ENCODE measurements around the gene LCP2. TPM values are rescaled to one million over a fixed set of nuclear protein-coding genes. Genes with fewer than 3 reads are reported as not detected.
A peak's percentile ranks its signal among the peaks of the same experiment; 100 is the strongest.

Gene LCP2
- total RNA-seq (100 to 1,000 TPM in 1 of 2 donors, 10 to 100 TPM in 1; 37.3 to 110 TPM), polyA plus RNA-seq (ENCODE audit: insufficient read length in 6 of 6) (10 to 100 TPM in 1 of 6 donors, 1 to 10 TPM in 5; 7.0 to 10.5 (median 9.2) TPM)
- long read RNA-seq, donor 1, partial matches to known transcripts: 0 of 2 reads
- long read RNA-seq, donor 1, other reads (novel, unspliced or antisense): 0 of 2 reads
- long read RNA-seq, donor 2, partial matches to known transcripts: 0 of 2 reads
- long read RNA-seq, donor 2, other reads (novel, unspliced or antisense): 0 of 2 reads
- long read RNA-seq, donor 3, partial matches to known transcripts: 0 of 2 reads
- long read RNA-seq, donor 3, other reads (novel, unspliced or antisense): 0 of 2 reads
- long read RNA-seq, donor 4, partial matches to known transcripts: 2 of 3 reads
- long read RNA-seq, donor 4, other reads (novel, unspliced or antisense): 1 of 3 reads
- long read RNA-seq, donor 5, partial matches to known transcripts: 0 of 1 reads
- long read RNA-seq, donor 5, other reads (novel, unspliced or antisense): 0 of 1 reads
- long read RNA-seq, donor 6: 0 reads
- long read RNA-seq, donor 7: 0 reads
- long read RNA-seq, donor 8: 0 reads
- long read RNA-seq, donor 9: 0 reads
- long read RNA-seq, donor 10, partial matches to known transcripts: 6 of 11 reads
- long read RNA-seq, donor 10, other reads (novel, unspliced or antisense): 2 of 11 reads
- long read RNA-seq, donor 11, partial matches to known transcripts: 0 of 1 reads
- long read RNA-seq, donor 11, other reads (novel, unspliced or antisense): 0 of 1 reads
- long read RNA-seq, donor 12: 0 reads

DNA sequence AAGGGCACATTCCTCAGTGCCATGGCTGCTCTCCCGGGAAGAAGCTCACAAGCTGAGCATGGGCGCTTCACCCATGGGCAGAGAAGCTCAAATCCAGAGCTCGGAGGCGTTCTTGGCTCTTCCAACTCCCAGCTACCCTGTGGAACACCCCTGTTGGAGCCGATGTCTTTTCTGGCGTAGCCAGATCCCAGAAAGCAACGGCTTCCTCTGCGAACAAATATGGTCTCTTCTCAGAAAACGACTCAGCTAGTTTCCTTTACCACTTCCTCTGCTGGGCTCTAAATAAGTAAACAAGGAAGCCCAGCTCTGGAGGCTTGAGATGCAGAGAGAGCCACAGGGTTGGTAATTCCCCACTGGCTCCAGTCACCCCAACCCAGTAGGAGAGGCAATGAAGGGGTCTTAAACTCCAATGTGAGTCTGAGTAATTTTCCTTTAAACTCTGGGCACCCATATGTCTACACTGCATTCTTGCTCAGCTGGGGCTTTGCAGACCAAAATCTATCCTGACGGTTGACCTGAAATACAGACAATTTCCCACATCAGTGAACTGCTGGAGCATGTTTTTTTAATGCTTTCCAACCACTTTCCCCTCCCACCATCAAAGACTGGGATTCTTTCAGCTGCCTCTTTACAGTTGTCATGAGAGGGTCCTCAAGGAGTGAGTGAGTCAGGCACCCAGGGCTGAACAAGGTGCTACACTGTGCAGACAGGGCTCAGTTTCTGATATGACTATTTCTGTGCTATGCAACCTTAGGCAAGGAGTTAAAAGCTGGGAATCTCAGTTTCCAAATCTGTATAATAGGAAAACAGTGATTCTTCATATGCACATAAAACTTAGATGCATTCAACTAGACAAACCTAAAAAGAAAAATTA lies at the start of gene LCP2:
TSS of gene LCP2 (minus strand) at position 189 of the 874 bp plus-strand sequence. CDS start at position 23, 166 bp downstream.
- intact Hi-C loops (cut with DNase I): no loop called here
- peak within 1 kb of the TSS; percentile 87 to 96 for H3K27ac ChIP-seq
- H3K4me3 ChIP-seq: peak within 1 kb of the TSS; percentile 31 to 62
- no peak for DNase-seq
- no peaks in the 10 kb centered on the region for H3K27me3 ChIP-seq
- peak; percentile 58 for ATAC-seq
- H3K4me1 ChIP-seq: peaks cover 4 to 77% of the 10 kb centered on the region in 2 donors
- peaks cover 0 to 20% of the 10 kb centered on the region in 2 donors for H3K36me3 ChIP-seq
- no peak for TF ChIP-seq CTCF (IDR thresholded peaks at IDR 0.05)
- no peaks in the 10 kb centered on the region for H3K9me3 ChIP-seq

- peaks cover 0 to 8% of the 10 kb centered on the region in 2 donors for H3K4me1 ChIP-seq
- TF ChIP-seq CTCF (IDR thresholded peaks at IDR 0.05): no peak
- no peaks in the 10 kb centered on the region for H3K9me3 ChIP-seq
- intact Hi-C loops (cut with DNase I): no loop called here
- H3K27me3 ChIP-seq: peaks cover 0 to 10% of the 10 kb centered on the region in 2 donors
- H3K36me3 ChIP-seq: no peaks in the 10 kb centered on the region
- H3K4me3 ChIP-seq: no peak overlapping the region
- ATAC-seq (no peak), DNase-seq (no peak)
- H3K27ac ChIP-seq: no peak overlapping the region
These were observed 49.5 kb upstream of the LCP2 start for GRCh38 chr5:170347022-170347567.

DNA sequence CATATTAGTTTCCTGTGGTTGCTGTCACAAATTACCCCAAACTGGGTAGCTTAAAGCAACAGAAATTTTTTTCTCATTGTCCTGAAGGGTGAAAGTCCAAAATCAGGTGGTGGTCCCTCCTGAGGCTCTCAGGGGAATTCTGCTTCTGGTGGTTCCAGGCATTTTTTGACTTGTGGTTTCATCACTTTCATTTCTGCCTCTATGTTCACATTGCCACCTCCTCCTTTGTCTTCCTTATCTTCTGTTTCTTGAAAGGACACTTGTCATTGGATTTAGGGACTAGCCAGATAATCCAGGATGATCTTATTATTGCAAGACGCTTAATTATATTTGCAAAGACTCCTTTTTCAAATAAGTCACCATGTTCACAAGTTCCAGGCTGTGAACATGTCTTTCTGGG lies 48.4 kb upstream of the LCP2 start:
- ATAC-seq (no peak), DNase-seq (no peak)
- intact Hi-C loops (cut with DNase I): no loop called here
- H3K36me3 ChIP-seq: no peaks in the 10 kb centered on the region
- no peak for TF ChIP-seq CTCF (IDR thresholded peaks at IDR 0.05)
- no peaks in the 10 kb centered on the region for H3K9me3 ChIP-seq
- H3K4me1 ChIP-seq: peaks cover 0 to 11% of the 10 kb centered on the region in 2 donors
- no peak overlapping the region for H3K4me3 ChIP-seq
- H3K27me3 ChIP-seq: peaks cover 0 to 10% of the 10 kb centered on the region in 2 donors
- no peak overlapping the region for H3K27ac ChIP-seq

DNA sequence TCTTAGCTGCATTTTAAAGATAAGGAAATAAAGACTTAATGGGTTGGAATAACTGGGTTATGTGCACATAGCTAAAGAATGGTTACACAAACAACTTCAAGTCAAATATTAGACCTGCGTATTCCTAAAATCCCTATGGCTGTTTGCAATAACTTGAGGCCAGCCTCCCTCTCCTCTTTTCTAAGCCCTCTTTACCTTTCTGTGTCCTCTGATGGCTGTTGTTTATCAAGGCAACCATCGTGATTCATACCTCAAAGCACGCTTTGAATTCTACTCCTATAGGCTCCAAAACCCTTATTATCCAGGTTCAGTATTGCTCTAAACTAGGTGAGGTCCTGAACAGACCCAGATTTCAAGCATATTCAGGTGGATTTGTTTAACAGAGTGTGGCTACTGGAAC lies 45.6 kb upstream of the LCP2 start:
- intact Hi-C loops (cut with DNase I): no loop called here
- H3K27ac ChIP-seq: no peak overlapping the region
- H3K4me3 ChIP-seq: no peak overlapping the region
- no peak for TF ChIP-seq CTCF (IDR thresholded peaks at IDR 0.05)
- H3K9me3 ChIP-seq: no peaks in the 10 kb centered on the region
- H3K27me3 ChIP-seq: peaks cover 0 to 10% of the 10 kb centered on the region in 2 donors
- ATAC-seq: peak; percentile 30
- H3K36me3 ChIP-seq: no peaks in the 10 kb centered on the region
- peaks cover 0 to 24% of the 10 kb centered on the region in 2 donors for H3K4me1 ChIP-seq
- no peak for DNase-seq

Measured in left lung (tissue), 14 donors.